ENCODE data around the gene MRPL14.

MRPL14 gene

GRCh38 chr6:44122801-44123200 is 4.5 kb downstream of the MRPL14 start:
- no peak for DNase-seq

- no peak for DNase-seq
These were observed 6.4 kb downstream of the MRPL14 start for GRCh38 chr6:44120692-44121443.

GRCh38 chr6:44119704-44120262 is 7.5 kb downstream of the MRPL14 start:
- no peak for DNase-seq

GRCh38 chr6:44117397-44118128 is 9.7 kb downstream of the MRPL14 start:
- DNase-seq = no peak

- DNase-seq = peak; percentile 40
These were observed 10.4 kb downstream of the MRPL14 start for GRCh38 chr6:44116641-44117382.

- DNase-seq = peak; percentile 45
These were observed 11.4 kb downstream of the MRPL14 start for GRCh38 chr6:44115866-44116265.

GRCh38 chr6:44113414-44113813 is 13.8 kb downstream of the MRPL14 start:
- DNase-seq = no peak

GRCh38 chr6:44111434-44112417 is 15.5 kb downstream of the MRPL14 start:
- no peak for DNase-seq

- no peak for DNase-seq
These were observed 16.3 kb downstream of the MRPL14 start for GRCh38 chr6:44110966-44111365.

GRCh38 chr6:44110005-44110676 is 17.1 kb downstream of the MRPL14 start:
- DNase-seq = no peak

- no peak for DNase-seq
These were observed 18.0 kb downstream of the MRPL14 start for GRCh38 chr6:44109212-44109611.

GRCh38 chr6:44108471-44108870 is 18.8 kb downstream of the MRPL14 start:
- no peak for DNase-seq

- DNase-seq = no peak
These were observed 20.2 kb downstream of the MRPL14 start for GRCh38 chr6:44107017-44107416.

- DNase-seq = no peak
These were observed 21.1 kb downstream of the MRPL14 start for GRCh38 chr6:44105993-44106740.

GRCh38 chr6:44105146-44105545 is 22.1 kb downstream of the MRPL14 start:
- DNase-seq = no peak

- no peak for DNase-seq
These were observed 22.7 kb downstream of the MRPL14 start for GRCh38 chr6:44104481-44105021.

GRCh38 chr6:44102527-44102926 is 24.7 kb downstream of the MRPL14 start:
- DNase-seq = no peak

GRCh38 chr6:44101832-44102231 is 25.4 kb downstream of the MRPL14 start:
- no peak for DNase-seq

- DNase-seq = no peak
These were observed 27.1 kb downstream of the MRPL14 start for GRCh38 chr6:44100088-44100550.

GRCh38 chr6:44099192-44099591 is 28.1 kb downstream of the MRPL14 start:
- DNase-seq = no peak
